ENCODE measurements around the gene DEFB121. TPM values are rescaled to one million over a fixed set of nuclear protein-coding genes. Genes with fewer than 3 reads are reported as not detected.
A peak's percentile ranks its signal among the peaks of the same experiment; 100 is the strongest.
"Not testable (repeated sequence)": the region's sequence is repeated elsewhere in the genome, so short reads cannot be mapped to it uniquely, and the experiment has no call there.

Gene DEFB121
- total and polyA plus RNA-seq, 5 donors from 2014 or later, result not detected

DNA sequence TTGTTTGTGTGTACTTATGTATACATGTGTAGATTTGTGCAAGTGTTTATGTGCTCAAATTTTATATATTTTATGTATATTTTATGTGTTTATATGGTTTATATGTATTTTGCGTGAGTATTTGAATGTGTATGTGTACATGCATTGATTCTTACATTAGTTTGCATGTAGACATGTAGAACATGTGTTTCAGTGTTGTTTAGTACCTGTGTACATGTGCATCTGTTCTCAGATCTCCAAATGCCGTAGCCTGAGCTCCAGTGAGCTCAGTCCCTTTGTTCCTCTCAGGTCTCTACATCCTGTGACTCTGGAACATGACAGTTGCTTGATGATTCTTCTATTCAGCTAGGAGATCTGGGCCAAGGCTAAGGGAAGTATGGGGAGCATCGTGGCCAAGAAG is 11.1 kb downstream of the DEFB121 start:
- Mint-ChIP-seq H3K9me3 (peaks cover 0 to 3% (median 0%) of the 10 kb centered on the region in 7 donors), H3K27me3 (no peaks in the 10 kb centered on the region), H3K27ac (peak overlapping the region in 1 of 3 donors; percentile 15), H3K36me3 (no peaks in the 10 kb centered on the region), H3K4me1 (no peaks in the 10 kb centered on the region), H3K4me3 (no peak overlapping the region)
- no peaks in the 10 kb centered on the region for H3K36me3 ChIP-seq (ENCODE audit: control insufficient read depth, insufficient read depth, low read length)
- H3K9me3 ChIP-seq (ENCODE audit: control insufficient read depth in 2 of 2, low read length in 2 of 2), result no peaks in the 10 kb centered on the region
- no peaks in the 10 kb centered on the region for H3K27me3 ChIP-seq (ENCODE audit: control insufficient read depth, insufficient read depth, low read length)
- no peak for ATAC-seq (ENCODE audit: low read depth in 2 of 2)
- no peaks in the 10 kb centered on the region for H3K4me1 ChIP-seq (ENCODE audit: control insufficient read depth, insufficient read depth, low read length, poor library complexity, severe bottlenecking)
- no peak overlapping the region for H3K27ac ChIP-seq (ENCODE audit: insufficient read depth, low read length, poor library complexity, severe bottlenecking)
- no peak overlapping the region for H3K4me3 ChIP-seq (ENCODE audit: low read depth, low read length)
- DNase-seq, result no peak

- no peak for ATAC-seq (ENCODE audit: low read depth in 2 of 2)
- no peak overlapping the region for H3K27ac ChIP-seq (ENCODE audit: insufficient read depth, low read length, poor library complexity, severe bottlenecking)
- H3K36me3 ChIP-seq (ENCODE audit: control insufficient read depth, insufficient read depth, low read length), result no peaks in the 10 kb centered on the region
- no peaks in the 10 kb centered on the region for H3K4me1 ChIP-seq (ENCODE audit: control insufficient read depth, insufficient read depth, low read length, poor library complexity, severe bottlenecking)
- Mint-ChIP-seq H3K9me3 (peaks cover 0 to 3% (median 0%) of the 10 kb centered on the region in 7 donors), H3K4me3 (no peak overlapping the region), H3K27ac (no peak overlapping the region), H3K36me3 (no peaks in the 10 kb centered on the region), H3K27me3 (no peaks in the 10 kb centered on the region), H3K4me1 (no peaks in the 10 kb centered on the region)
- DNase-seq, result no peak
- no peak overlapping the region for H3K4me3 ChIP-seq (ENCODE audit: low read depth, low read length)
- no peaks in the 10 kb centered on the region for H3K9me3 ChIP-seq (ENCODE audit: control insufficient read depth in 2 of 2, low read length in 2 of 2)
- no peaks in the 10 kb centered on the region for H3K27me3 ChIP-seq (ENCODE audit: control insufficient read depth, insufficient read depth, low read length)
Observed at GRCh38 chr20:31392836-31393235, 13.2 kb downstream of the DEFB121 start.

- H3K9me3 Mint-ChIP-seq, result peaks cover 0 to 3% (median 0%) of the 10 kb centered on the region in 7 donors
- no peak for ATAC-seq (ENCODE audit: low read depth in 2 of 2)
Observed at GRCh38 chr20:31390490-31390889, 15.5 kb downstream of the DEFB121 start, which contains the start of gene DEFB119. Gene DEFB119 (minus strand): TSS chr20:31390590. CDS start chr20:31390483, 107 bp downstream.

GRCh38 chr20:31374346-31374745 is 31.7 kb downstream of the DEFB121 start:
- Histone ChIP-seq H3K27me3 (ENCODE audit: control insufficient read depth, insufficient read depth, low read length) (no peaks in the 10 kb centered on the region), H3K27ac (ENCODE audit: insufficient read depth, low read length, poor library complexity, severe bottlenecking) (no peak overlapping the region), H3K4me3 (ENCODE audit: low read depth, low read length) (no peak overlapping the region), H3K4me1 (ENCODE audit: control insufficient read depth, insufficient read depth, low read length, poor library complexity, severe bottlenecking) (no peaks in the 10 kb centered on the region), H3K9me3 (ENCODE audit: control insufficient read depth in 2 of 2, low read length in 2 of 2) (no peaks in the 10 kb centered on the region), H3K36me3 (ENCODE audit: control insufficient read depth, insufficient read depth, low read length) (no peaks in the 10 kb centered on the region)
- Mint-ChIP-seq H3K36me3 (no peaks in the 10 kb centered on the region), H3K4me3 (no peak overlapping the region), H3K27me3 (peaks cover 10% of the 10 kb centered on the region), H3K4me1 (no peaks in the 10 kb centered on the region), H3K9me3 (peaks cover 0 to 13% (median 3%) of the 10 kb centered on the region in 7 donors), H3K27ac (no peak overlapping the region)
- no peak for ATAC-seq (ENCODE audit: low read depth in 2 of 2)
- DNase-seq, result no peak

More at GRCh38 chr20:31390490-31390889, 15.5 kb downstream of the DEFB121 start, which contains the start of gene DEFB119:
- Histone ChIP-seq H3K27ac (ENCODE audit: insufficient read depth, low read length, poor library complexity, severe bottlenecking) (no peak within 1 kb of the TSS), H3K4me3 (ENCODE audit: low read depth, low read length) (no peak within 1 kb of the TSS), H3K27me3 (ENCODE audit: control insufficient read depth, insufficient read depth, low read length) (no peaks in the 10 kb centered on the region), H3K4me1 (ENCODE audit: control insufficient read depth, insufficient read depth, low read length, poor library complexity, severe bottlenecking) (no peaks in the 10 kb centered on the region), H3K9me3 (ENCODE audit: control insufficient read depth in 2 of 2, low read length in 2 of 2) (no peaks in the 10 kb centered on the region), H3K36me3 (ENCODE audit: control insufficient read depth, insufficient read depth, low read length) (no peaks in the 10 kb centered on the region)
- Mint-ChIP-seq H3K27me3 (no peaks in the 10 kb centered on the region), H3K27ac (peak within 1 kb of the TSS in 2 of 3 donors; percentile 17 to 33), H3K4me1 (no peaks in the 10 kb centered on the region), H3K4me3 (no peak within 1 kb of the TSS), H3K36me3 (no peaks in the 10 kb centered on the region)
- DNase-seq, result no peak

- H3K9me3 ChIP-seq (ENCODE audit: control insufficient read depth in 2 of 2, low read length in 2 of 2), result no peaks in the 10 kb centered on the region
- H3K27me3 ChIP-seq (ENCODE audit: control insufficient read depth, insufficient read depth, low read length), result no peaks in the 10 kb centered on the region
- H3K9me3 Mint-ChIP-seq, result peaks cover 0 to 3% (median 1%) of the 10 kb centered on the region in 7 donors
- ATAC-seq (ENCODE audit: low read depth in 2 of 2), result no peak
- H3K36me3 ChIP-seq (ENCODE audit: control insufficient read depth, insufficient read depth, low read length), result no peaks in the 10 kb centered on the region
- H3K27ac Mint-ChIP-seq, result no peak within 1 kb of the TSS
- H3K4me1 Mint-ChIP-seq, result no peaks in the 10 kb centered on the region
- H3K4me3 Mint-ChIP-seq, result no peak within 1 kb of the TSS
- no peaks in the 10 kb centered on the region for H3K36me3 Mint-ChIP-seq
- H3K27me3 Mint-ChIP-seq, result no peaks in the 10 kb centered on the region
- H3K4me1 ChIP-seq (ENCODE audit: control insufficient read depth, insufficient read depth, low read length, poor library complexity, severe bottlenecking), result no peaks in the 10 kb centered on the region
- no peak within 1 kb of the TSS for H3K4me3 ChIP-seq (ENCODE audit: low read depth, low read length)
- no peak within 1 kb of the TSS for H3K27ac ChIP-seq (ENCODE audit: insufficient read depth, low read length, poor library complexity, severe bottlenecking)
- no peak for DNase-seq
Observed at GRCh38 chr20:31368301-31368700, 37.7 kb downstream of the DEFB121 start, which contains the start of gene DEFB118. Gene DEFB118 (plus strand): TSS chr20:31368601. CDS start chr20:31368651, 50 bp downstream.

DNA sequence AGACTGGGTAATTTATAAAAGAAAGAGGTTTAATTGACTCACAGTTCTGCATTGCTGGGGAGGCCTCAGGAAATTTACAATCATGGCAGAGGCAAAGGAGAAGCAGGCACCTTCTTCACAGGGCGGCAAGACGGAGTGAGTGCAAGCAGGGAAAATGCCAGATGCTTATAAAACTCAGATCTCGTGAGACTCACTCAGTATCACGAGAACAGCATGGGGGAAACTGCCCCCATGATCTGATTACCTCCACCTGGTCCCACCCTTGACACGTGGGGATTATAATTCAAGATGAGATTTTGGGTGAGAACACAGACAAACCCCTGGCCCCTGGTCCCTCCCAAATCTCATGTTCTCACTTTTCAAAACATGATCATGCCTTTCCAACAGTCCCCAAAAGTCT is 41.7 kb downstream of the DEFB121 start:
- DNase-seq; H3K27me3 ChIP-seq (ENCODE audit: control insufficient read depth, insufficient read depth, low read length); H3K9me3 Mint-ChIP-seq; H3K36me3 Mint-ChIP-seq; H3K4me1 ChIP-seq (ENCODE audit: control insufficient read depth, insufficient read depth, low read length, poor library complexity, severe bottlenecking); H3K27me3 Mint-ChIP-seq; H3K36me3 ChIP-seq (ENCODE audit: control insufficient read depth, insufficient read depth, low read length); H3K27ac ChIP-seq (ENCODE audit: insufficient read depth, low read length, poor library complexity, severe bottlenecking); H3K4me1 Mint-ChIP-seq; H3K9me3 ChIP-seq (ENCODE audit: control insufficient read depth in 2 of 2, low read length in 2 of 2); H3K27ac Mint-ChIP-seq; H3K4me3 Mint-ChIP-seq; ATAC-seq (ENCODE audit: low read depth in 2 of 2); H3K4me3 ChIP-seq (ENCODE audit: low read depth, low read length): not testable (repeated sequence)

DNA sequence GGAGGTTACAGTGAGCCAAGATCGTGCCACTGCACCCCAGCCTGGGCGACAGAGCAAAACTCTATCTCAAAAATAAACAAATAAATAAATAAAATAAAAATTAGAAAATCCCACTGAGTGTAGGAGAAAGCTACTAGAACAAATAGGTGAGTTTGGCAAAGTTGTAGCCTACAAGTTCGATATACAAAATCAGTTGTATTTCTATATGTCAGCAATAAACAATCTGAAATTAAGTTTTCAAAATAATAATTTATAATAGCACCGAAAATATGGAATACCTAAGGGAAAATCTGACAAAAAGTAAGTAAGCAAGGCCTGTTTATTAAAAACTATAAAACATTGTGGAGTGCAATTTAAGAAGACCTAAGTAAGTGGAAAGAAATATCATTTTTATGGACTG is 42.7 kb downstream of the DEFB121 start:
- peaks cover 0 to 4% (median 0%) of the 10 kb centered on the region in 7 donors for H3K9me3 Mint-ChIP-seq
- H3K4me1 ChIP-seq (ENCODE audit: control insufficient read depth, insufficient read depth, low read length, poor library complexity, severe bottlenecking), result no peaks in the 10 kb centered on the region
- no peaks in the 10 kb centered on the region for H3K27me3 Mint-ChIP-seq
- no peak overlapping the region for H3K4me3 Mint-ChIP-seq
- no peak for ATAC-seq (ENCODE audit: low read depth in 2 of 2)
- no peaks in the 10 kb centered on the region for H3K4me1 Mint-ChIP-seq
- no peak for DNase-seq
- no peak overlapping the region for H3K27ac ChIP-seq (ENCODE audit: insufficient read depth, low read length, poor library complexity, severe bottlenecking)
- no peaks in the 10 kb centered on the region for H3K36me3 ChIP-seq (ENCODE audit: control insufficient read depth, insufficient read depth, low read length)
- H3K9me3 ChIP-seq (ENCODE audit: control insufficient read depth in 2 of 2, low read length in 2 of 2), result no peaks in the 10 kb centered on the region
- no peak overlapping the region for H3K4me3 ChIP-seq (ENCODE audit: low read depth, low read length)
- H3K27ac Mint-ChIP-seq, result no peak overlapping the region
- no peaks in the 10 kb centered on the region for H3K36me3 Mint-ChIP-seq
- no peaks in the 10 kb centered on the region for H3K27me3 ChIP-seq (ENCODE audit: control insufficient read depth, insufficient read depth, low read length)

DNA sequence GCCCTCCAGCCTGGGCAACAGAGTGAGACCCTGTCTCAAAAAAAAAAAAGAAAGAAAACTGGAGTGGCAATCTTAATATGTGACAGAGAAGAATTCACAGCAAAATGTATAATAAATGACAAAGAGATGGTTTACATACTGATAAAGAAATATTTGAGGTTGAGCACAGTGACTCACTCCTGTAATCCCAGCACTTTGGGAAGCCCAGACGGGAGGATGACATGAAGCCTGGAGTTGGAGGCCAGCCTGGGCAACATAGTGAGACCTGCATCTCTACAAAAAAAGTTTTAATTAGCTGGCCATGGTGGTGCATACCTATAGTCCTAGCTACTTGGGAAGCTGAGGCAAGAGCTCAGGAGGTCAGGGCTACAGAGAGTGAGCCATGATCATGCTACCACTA is 50.0 kb downstream of the DEFB121 start:
- Mint-ChIP-seq H3K4me1 (no peaks in the 10 kb centered on the region), H3K36me3 (no peaks in the 10 kb centered on the region), H3K9me3 (peaks cover 0 to 2% (median 0%) of the 10 kb centered on the region in 7 donors), H3K27ac (no peak overlapping the region), H3K27me3 (no peaks in the 10 kb centered on the region), H3K4me3 (no peak overlapping the region)
- no peaks in the 10 kb centered on the region for H3K36me3 ChIP-seq (ENCODE audit: control insufficient read depth, insufficient read depth, low read length)
- no peaks in the 10 kb centered on the region for H3K4me1 ChIP-seq (ENCODE audit: control insufficient read depth, insufficient read depth, low read length, poor library complexity, severe bottlenecking)
- ATAC-seq (ENCODE audit: low read depth in 2 of 2) (no peak), DNase-seq (no peak)
- H3K9me3 ChIP-seq (ENCODE audit: control insufficient read depth in 2 of 2, low read length in 2 of 2), result no peaks in the 10 kb centered on the region
- no peak overlapping the region for H3K27ac ChIP-seq (ENCODE audit: insufficient read depth, low read length, poor library complexity, severe bottlenecking)
- H3K27me3 ChIP-seq (ENCODE audit: control insufficient read depth, insufficient read depth, low read length), result no peaks in the 10 kb centered on the region
- no peak overlapping the region for H3K4me3 ChIP-seq (ENCODE audit: low read depth, low read length)
